GM12892 (cell line): Measurements from ENCODE around the gene ANK2.
"Not testable (repeated sequence)": the region's sequence is repeated elsewhere in the genome, so short reads cannot be mapped to it uniquely, and the experiment has no call there.

Source experiments
- DNase-seq: peaks from one replicate; pipeline ENCODE4 v3.0.0; 2011; ENCODE audit not compliant: insufficient read length
- FAIRE-seq: peaks from 2 replicates; lab custom pipeline; 2011; peaks lifted over from hg19 to GRCh38; lab: Jason Lieb, UNC
- POLR2A ChIP-seq: IDR thresholded peaks from 2 replicates; pipeline ENCODE4 v1.6.1; 2011; ENCODE audit warnings: low read depth, low read length, control low read depth
- POLR2AphosphoS5 ChIP-seq: IDR thresholded peaks from 2 replicates; pipeline ENCODE4 v1.6.1; 2011; ENCODE audit warnings: low read depth, low read length, control low read depth
- TAF1 ChIP-seq: IDR thresholded peaks from 2 replicates; pipeline ENCODE4 v1.6.1; 2011; ENCODE audit warnings: low read depth, mild to moderate bottlenecking, control low read depth, low read length, borderline replicate concordance

ANK2 gene

GRCh38 chr4:113162089-113162488, 112.6 kb downstream of the ANK2 start:
- no peak for DNase-seq
- TF ChIP-seq POLR2A: no peak
- TF ChIP-seq TAF1: no peak
- TF ChIP-seq POLR2AphosphoS5: no peak
- FAIRE-seq: no peak

- FAIRE-seq (no peak), DNase-seq (no peak)
- TF ChIP-seq TAF1 (no peak), POLR2AphosphoS5 (no peak), POLR2A (no peak)
These were observed 119.9 kb downstream of the ANK2 start for GRCh38 chr4:113169368-113169767.

- TF ChIP-seq POLR2A: no peak
- no peak for TF ChIP-seq TAF1
- no peak for TF ChIP-seq POLR2AphosphoS5
- FAIRE-seq: no peak
These were observed 120.8 kb downstream of the ANK2 start for GRCh38 chr4:113170115-113170804.

GRCh38 chr4:113170805-113171468, 121.5 kb downstream of the ANK2 start:
- no peak for TF ChIP-seq TAF1
- FAIRE-seq: no peak
- DNase-seq: no peak

More at GRCh38 chr4:113170115-113170804, 120.8 kb downstream of the ANK2 start:
- no peak for DNase-seq

GRCh38 chr4:113173126-113173792, 123.8 kb downstream of the ANK2 start:
- no peak for TF ChIP-seq TAF1
- TF ChIP-seq POLR2A: no peak
- no peak for TF ChIP-seq POLR2AphosphoS5
- DNase-seq: no peak
- no peak for FAIRE-seq

- TF ChIP-seq POLR2A (no peak), POLR2AphosphoS5 (no peak), TAF1 (no peak)
- no peak for FAIRE-seq
- no peak for DNase-seq
These were observed 124.4 kb downstream of the ANK2 start for GRCh38 chr4:113173793-113174264.

- FAIRE-seq: no peak
- no peak for DNase-seq
- no peak for TF ChIP-seq TAF1
These were observed 129.6 kb downstream of the ANK2 start for GRCh38 chr4:113179091-113179490.

GRCh38 chr4:113179996-113180395, 130.5 kb downstream of the ANK2 start:
- FAIRE-seq: peak; percentile 78

GRCh38 chr4:113181289-113182007, 132.0 kb downstream of the ANK2 start:
- no peak for FAIRE-seq
- DNase-seq: no peak
- TF ChIP-seq POLR2A (no peak), POLR2AphosphoS5 (no peak), TAF1 (no peak)

More at GRCh38 chr4:113179996-113180395, 130.5 kb downstream of the ANK2 start:
- TF ChIP-seq TAF1 (no peak), POLR2AphosphoS5 (no peak), POLR2A (no peak)
- no peak for DNase-seq

GRCh38 chr4:113183032-113183605, 133.7 kb downstream of the ANK2 start:
- DNase-seq (no peak), FAIRE-seq (no peak)
- TF ChIP-seq TAF1: no peak
- no peak for TF ChIP-seq POLR2A
- TF ChIP-seq POLR2AphosphoS5: no peak

- DNase-seq, FAIRE-seq: not testable (repeated sequence)
These were observed 136.8 kb downstream of the ANK2 start for GRCh38 chr4:113186220-113186619.
